HCT116 (cell line): Measurements from ENCODE around the gene FGF14. TPM values are rescaled to one million over a fixed set of nuclear protein-coding genes. Genes with fewer than 3 reads are reported as not detected.

Experiments used
- ATAC-seq: fragments of 200-7000 bp; cut with Tn5 transposase; 2 replicates; pipeline ENCODE4 v1.9.1; 2020; ENCODE audit warnings: mild to moderate bottlenecking, moderate library complexity
- BruUV-seq: library from RNA; stranded (reverse); fragments of 400-500 nt; replicated peaks from 2 replicates; lab custom pipeline; 2021; lab: Mats Ljungman, UMichigan
- CTCF ChIA-PET: fragments of 300-600 bp; sonication (Branson Sonifier 250); formaldehyde crosslinking; loops from one replicate; lab custom pipeline; 2021; ENCODE audit warnings: antibody characterized with exemption; lab: Charles Lee
- POLR2A ChIA-PET: fragments of 300-600, 350-600 bp; sonication (Branson Sonifier 250); formaldehyde crosslinking; loops from one replicate; lab custom pipeline; 2021; ENCODE audit warnings: antibody characterized with exemption; lab: Charles Lee
- RAD21 ChIA-PET, 2 experiments: fragments of 300-600 bp; sonication (Branson Sonifier 250); formaldehyde crosslinking; loops; one replicate each; lab custom pipeline; 2023; ENCODE audit warnings: low total read pairs in 2 of 2; ENCODE audit not compliant: uncharacterized antibody in 2 of 2, unreplicated experiment in 2 of 2, low non-redundant PET in 1 of 2; lab: Charles Lee
- DNase-seq: peaks from one replicate; pipeline ENCODE4 v3.0.0-alpha.2; 2010; ENCODE audit warnings: low read depth, low spot score
- H2AFZ ChIP-seq: fragments of 200-600 bp; shearing (Covaris generic), sonication (generic); 2 replicates; pipeline ENCODE4 v1.6.1; 2017; ENCODE audit warnings: low read depth, mixed run types, mixed read lengths, antibody characterized with exemption, low read length; ENCODE audit not compliant: poor library complexity, severe bottlenecking
- H3K27ac ChIP-seq: 2 replicates; pipeline ENCODE4 v1.5.1; 2012; ENCODE audit warnings: low read depth, low read length
- H3K27me3 ChIP-seq: fragments of 200-600 bp; sonication (generic); 2 replicates; pipeline ENCODE4 v1.6.1; 2016; ENCODE audit warnings: mixed run types, low read length, mixed read lengths; ENCODE audit not compliant: insufficient read depth
- H3K36me3 ChIP-seq, 2 experiments: fragments of 200-500 bp in 1 of 2; fragments of 200-600 bp in 1 of 2; sonication (Bioruptor generic) in 1 of 2; sonication (generic) in 1 of 2; 2 replicates each; pipeline versions ENCODE4 v1.5.1 to v1.6.1; 2014 to 2016; ENCODE audit warnings: low read length in 2 of 2, inconsistent platforms in 1 of 2, mixed read lengths in 1 of 2, mixed run types in 1 of 2; ENCODE audit not compliant: insufficient read depth in 2 of 2, control insufficient read depth in 1 of 2
- H3K4me1 ChIP-seq, 2 experiments: fragments of 200-600 bp in 1 of 2; sonication (generic) in 1 of 2; 2 replicates each; pipeline versions ENCODE4 v1.5.1 to v1.6.1; 2012 to 2017; ENCODE audit warnings: low read length in 2 of 2, inconsistent platforms in 1 of 2, mild to moderate bottlenecking in 1 of 2, mixed read lengths in 1 of 2, mixed run types in 1 of 2, moderate library complexity in 1 of 2; ENCODE audit not compliant: insufficient read depth in 2 of 2, control insufficient read depth in 1 of 2
- H3K4me2 ChIP-seq: fragments of 200-600 bp; sonication (generic); 2 replicates; pipeline ENCODE4 v1.6.1; 2017; ENCODE audit warnings: mixed run types, low read length, mixed read lengths
- H3K4me3 ChIP-seq, 2 experiments: fragments of 200-600 bp in 1 of 2; sonication (generic) in 1 of 2; replicated peaks in 1 of 2; 2 replicates each; pipeline ENCODE4 v1.5.1; 2011 to 2016; ENCODE audit warnings: low read length in 2 of 2, control low read depth in 1 of 2, low read depth in 1 of 2, mild to moderate bottlenecking in 1 of 2, mixed read lengths in 1 of 2, mixed run types in 1 of 2
- H3K79me2 ChIP-seq: fragments of 200-600 bp; sonication (generic); 2 replicates; pipeline ENCODE4 v1.6.1; 2017; ENCODE audit warnings: mild to moderate bottlenecking, mixed run types, low read length, moderate library complexity, mixed read lengths; ENCODE audit not compliant: insufficient read depth
- H3K9ac ChIP-seq: fragments of 200-600 bp; sonication (generic); 2 replicates; pipeline ENCODE4 v1.6.1; 2016; ENCODE audit warnings: low read length, mixed read lengths
- H3K9me2 ChIP-seq: fragments of 200-600 bp; sonication (generic), shearing (Covaris generic); 2 replicates; pipeline ENCODE4 v1.6.1; 2017; ENCODE audit warnings: mixed run types, mild to moderate bottlenecking, moderate library complexity; ENCODE audit not compliant: insufficient read depth
- H3K9me3 ChIP-seq, 2 experiments: fragments of 200-500 bp in 1 of 2; fragments of 200-600 bp in 1 of 2; sonication (Bioruptor generic) in 1 of 2; sonication (generic) in 1 of 2; 2 replicates each; pipeline ENCODE4 v1.6.1; 2014 to 2017; ENCODE audit warnings: low read length in 2 of 2, mixed read lengths in 2 of 2, inconsistent platforms in 1 of 2, low read depth in 1 of 2, mild to moderate bottlenecking in 1 of 2, mixed run types in 1 of 2, moderate library complexity in 1 of 2; ENCODE audit not compliant: control insufficient read depth in 1 of 2, insufficient read depth in 1 of 2
- H4K20me1 ChIP-seq: fragments of 200-600 bp; sonication (generic), shearing (Covaris generic); 2 replicates; pipeline ENCODE4 v1.6.1; 2017; ENCODE audit warnings: mixed run types, mild to moderate bottlenecking, moderate library complexity; ENCODE audit not compliant: insufficient read depth
- ATF3 ChIP-seq: IDR thresholded peaks from 2 replicates; pipeline ENCODE4 v1.6.1; 2012
- CTCF ChIP-seq, 3 experiments: fragments of 200-600 bp in 1 of 3; sonication (generic) in 1 of 3; IDR thresholded peaks in 2 of 3; conservative IDR thresholded peaks in 1 of 3; 2 replicates each; pipeline ENCODE4 v1.5.1; 2012 to 2017; ENCODE audit warnings: low read depth in 2 of 3, low read length in 2 of 3, antibody characterized with exemption in 1 of 3, borderline replicate concordance in 1 of 3, control low read depth in 1 of 3, mild to moderate bottlenecking in 1 of 3, mixed read lengths in 1 of 3, mixed run types in 1 of 3, moderate library complexity in 1 of 3; ENCODE audit not compliant: insufficient read depth in 1 of 3
- EZH2 ChIP-seq: fragments of 200-600 bp; sonication (generic); IDR thresholded peaks from 2 replicates; pipeline ENCODE4 v1.6.1; 2017; ENCODE audit warnings: antibody characterized with exemption, mixed run types
- FOSL1 ChIP-seq: IDR thresholded peaks from 2 replicates; pipeline ENCODE4 v1.6.1; 2012; ENCODE audit warnings: low read depth
- JUND ChIP-seq: IDR thresholded peaks from 2 replicates; pipeline ENCODE4 v1.6.1; 2012
- SP1 ChIP-seq: IDR thresholded peaks from 2 replicates; pipeline ENCODE4 v1.6.1; 2012; ENCODE audit warnings: low read depth
- intact Hi-C: fragments of 100-400 bp; cut with micrococcal nuclease; formaldehyde crosslinking; loops from 2 replicates; pipeline ENCODE4 v1.10.0; 2022
- total RNA-seq: library from RNA; stranded (reverse); gene quantifications from one replicate; pipeline ENCODE4 v1.2.1, GENCODE V29; 2021; ENCODE audit not compliant: unreplicated experiment
- TF ChIP-seq, protein P1 (sequence below): IDR thresholded peaks from 2 replicates; pipeline ENCODE4 v1.6.1; 2012
- TF ChIP-seq, protein P2 (sequence below): IDR thresholded peaks from 2 replicates; pipeline ENCODE4 v1.6.1; 2011; ENCODE audit warnings: mild to moderate bottlenecking, low read length, moderate library complexity; ENCODE audit not compliant: insufficient replicate concordance; ENCODE audit errors: extremely low read depth
- TF ChIP-seq, protein P3 (sequence below): IDR thresholded peaks from 2 replicates; pipeline ENCODE4 v1.6.1; 2012; ENCODE audit warnings: low read depth

Gene FGF14
- total RNA-seq, 1 experiment from 2014 or later = not detected

DNA sequence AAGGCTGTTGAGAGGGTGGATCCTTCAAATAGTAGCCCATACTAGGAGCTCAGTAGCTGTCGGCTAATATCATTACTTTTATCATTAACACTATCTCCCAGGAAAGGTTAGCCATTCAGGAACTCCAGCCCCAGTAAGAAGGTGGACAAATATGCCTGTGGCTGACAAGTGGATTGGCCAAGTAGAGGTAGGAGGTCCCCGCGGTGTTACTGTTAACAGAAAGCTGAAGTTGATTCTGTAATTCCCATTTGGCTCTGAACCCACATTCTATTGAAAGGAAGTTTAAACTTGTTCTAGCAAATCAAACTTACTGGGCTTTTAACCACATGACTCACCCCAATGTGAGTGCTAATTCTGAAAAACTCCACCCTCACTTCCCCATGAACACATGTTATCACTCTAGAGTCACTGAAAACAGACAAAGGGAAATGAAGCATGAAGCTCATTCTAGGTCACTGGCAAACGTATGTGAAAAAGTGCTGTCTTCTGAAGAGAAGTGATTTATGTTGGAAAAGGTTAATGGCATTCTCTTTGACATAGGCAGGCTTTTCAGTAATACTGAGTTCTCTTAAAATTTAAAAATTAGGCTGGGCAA is 273.5 kb downstream of the FGF14 start:
- Histone ChIP-seq H3K9ac (no peak overlapping the region), H3K4me1 (no peaks in the 10 kb centered on the region), H3K9me3 (peaks cover 0 to 5% of the 10 kb centered on the region in 2 experiments; a peak in 1 of 4 replicates), H4K20me1 (no peaks in the 10 kb centered on the region; the same call in 1 of the 2 replicates), H3K27ac (no peak overlapping the region), H3K27me3 (no peaks in the 10 kb centered on the region), H3K79me2 (no peaks in the 10 kb centered on the region), H3K36me3 (no peaks in the 10 kb centered on the region), H3K4me2 (no peak overlapping the region), H3K9me2 (no peaks in the 10 kb centered on the region), H2AFZ (no peak overlapping the region), H3K4me3 (no peak overlapping the region)
- BruUV-seq = no TSS peak
- ATAC-seq (no peak), DNase-seq (no peak)
- POLR2A ChIA-PET = no interaction called here
- RAD21 ChIA-PET = no interaction called here
- TF ChIP-seq CTCF (IDR thresholded peaks at IDR 0.05 in 2 of 3, conservative IDR thresholded peaks at IDR 0.05 in 1 of 3; ENCODE audit: borderline replicate concordance in 1 of 3, insufficient read depth in 1 of 3, low read depth in 2 of 3, low read length in 2 of 3) (no peak), FOSL1 (no peak), JUND (no peak), ATF3 (no peak)
- intact Hi-C loops = no loop called here
- CTCF ChIA-PET = no interaction called here

DNA sequence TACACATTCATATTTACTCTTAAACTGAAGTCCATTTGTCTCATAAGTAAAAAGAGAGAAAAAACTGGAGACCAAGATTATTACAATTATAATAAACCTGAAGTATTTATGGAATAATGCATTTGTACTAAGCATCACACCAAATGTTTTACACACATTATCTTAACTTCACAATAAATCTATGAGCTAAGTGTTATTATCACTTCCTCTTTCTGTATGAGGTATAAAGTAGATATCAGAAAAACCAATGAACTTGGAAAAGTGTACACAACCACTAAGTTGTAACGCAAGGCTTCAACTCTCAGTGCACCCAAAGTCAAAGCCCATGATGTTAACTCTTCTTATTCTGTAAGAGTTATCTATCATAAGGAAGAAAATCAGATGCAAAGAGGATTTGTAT is 274.7 kb downstream of the FGF14 start:
- no peaks in the 10 kb centered on the region for H3K9me2 ChIP-seq
- H4K20me1 ChIP-seq = no peaks in the 10 kb centered on the region; the same call in 1 of the 2 replicates
- no peak overlapping the region for H3K4me2 ChIP-seq
- no peak for DNase-seq
- no peak overlapping the region for H2AFZ ChIP-seq
- peaks cover 0 to 5% of the 10 kb centered on the region in 2 experiments; a peak in 1 of 4 replicates for H3K9me3 ChIP-seq
- H3K36me3 ChIP-seq = no peaks in the 10 kb centered on the region
- H3K27me3 ChIP-seq = no peaks in the 10 kb centered on the region
- H3K9ac ChIP-seq = no peak overlapping the region
- TF ChIP-seq EZH2 (no peak), JUND (no peak), SP1 (no peak)
- TF ChIP-seq, protein P1, sequence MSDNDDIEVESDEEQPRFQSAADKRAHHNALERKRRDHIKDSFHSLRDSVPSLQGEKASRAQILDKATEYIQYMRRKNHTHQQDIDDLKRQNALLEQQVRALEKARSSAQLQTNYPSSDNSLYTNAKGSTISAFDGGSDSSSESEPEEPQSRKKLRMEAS = no peak
- TF ChIP-seq, protein P2, sequence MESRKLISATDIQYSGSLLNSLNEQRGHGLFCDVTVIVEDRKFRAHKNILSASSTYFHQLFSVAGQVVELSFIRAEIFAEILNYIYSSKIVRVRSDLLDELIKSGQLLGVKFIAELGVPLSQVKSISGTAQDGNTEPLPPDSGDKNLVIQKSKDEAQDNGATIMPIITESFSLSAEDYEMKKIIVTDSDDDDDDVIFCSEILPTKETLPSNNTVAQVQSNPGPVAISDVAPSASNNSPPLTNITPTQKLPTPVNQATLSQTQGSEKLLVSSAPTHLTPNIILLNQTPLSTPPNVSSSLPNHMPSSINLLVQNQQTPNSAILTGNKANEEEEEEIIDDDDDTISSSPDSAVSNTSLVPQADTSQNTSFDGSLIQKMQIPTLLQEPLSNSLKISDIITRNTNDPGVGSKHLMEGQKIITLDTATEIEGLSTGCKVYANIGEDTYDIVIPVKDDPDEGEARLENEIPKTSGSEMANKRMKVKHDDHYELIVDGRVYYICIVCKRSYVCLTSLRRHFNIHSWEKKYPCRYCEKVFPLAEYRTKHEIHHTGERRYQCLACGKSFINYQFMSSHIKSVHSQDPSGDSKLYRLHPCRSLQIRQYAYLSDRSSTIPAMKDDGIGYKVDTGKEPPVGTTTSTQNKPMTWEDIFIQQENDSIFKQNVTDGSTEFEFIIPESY = no peak
- TF ChIP-seq, protein P3, sequence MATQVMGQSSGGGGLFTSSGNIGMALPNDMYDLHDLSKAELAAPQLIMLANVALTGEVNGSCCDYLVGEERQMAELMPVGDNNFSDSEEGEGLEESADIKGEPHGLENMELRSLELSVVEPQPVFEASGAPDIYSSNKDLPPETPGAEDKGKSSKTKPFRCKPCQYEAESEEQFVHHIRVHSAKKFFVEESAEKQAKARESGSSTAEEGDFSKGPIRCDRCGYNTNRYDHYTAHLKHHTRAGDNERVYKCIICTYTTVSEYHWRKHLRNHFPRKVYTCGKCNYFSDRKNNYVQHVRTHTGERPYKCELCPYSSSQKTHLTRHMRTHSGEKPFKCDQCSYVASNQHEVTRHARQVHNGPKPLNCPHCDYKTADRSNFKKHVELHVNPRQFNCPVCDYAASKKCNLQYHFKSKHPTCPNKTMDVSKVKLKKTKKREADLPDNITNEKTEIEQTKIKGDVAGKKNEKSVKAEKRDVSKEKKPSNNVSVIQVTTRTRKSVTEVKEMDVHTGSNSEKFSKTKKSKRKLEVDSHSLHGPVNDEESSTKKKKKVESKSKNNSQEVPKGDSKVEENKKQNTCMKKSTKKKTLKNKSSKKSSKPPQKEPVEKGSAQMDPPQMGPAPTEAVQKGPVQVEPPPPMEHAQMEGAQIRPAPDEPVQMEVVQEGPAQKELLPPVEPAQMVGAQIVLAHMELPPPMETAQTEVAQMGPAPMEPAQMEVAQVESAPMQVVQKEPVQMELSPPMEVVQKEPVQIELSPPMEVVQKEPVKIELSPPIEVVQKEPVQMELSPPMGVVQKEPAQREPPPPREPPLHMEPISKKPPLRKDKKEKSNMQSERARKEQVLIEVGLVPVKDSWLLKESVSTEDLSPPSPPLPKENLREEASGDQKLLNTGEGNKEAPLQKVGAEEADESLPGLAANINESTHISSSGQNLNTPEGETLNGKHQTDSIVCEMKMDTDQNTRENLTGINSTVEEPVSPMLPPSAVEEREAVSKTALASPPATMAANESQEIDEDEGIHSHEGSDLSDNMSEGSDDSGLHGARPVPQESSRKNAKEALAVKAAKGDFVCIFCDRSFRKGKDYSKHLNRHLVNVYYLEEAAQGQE = no peak
- no TSS peak for BruUV-seq
- no peaks in the 10 kb centered on the region for H3K79me2 ChIP-seq
- ATAC-seq = no peak
- RAD21 ChIA-PET = no interaction called here
- no peak overlapping the region for H3K27ac ChIP-seq
- CTCF ChIA-PET = no interaction called here
- H3K4me1 ChIP-seq = no peaks in the 10 kb centered on the region
- POLR2A ChIA-PET = no interaction called here
- intact Hi-C loops = no loop called here
- H3K4me3 ChIP-seq = no peak overlapping the region
